Heart left ventricle (tissue), 16 donors: ENCODE data around the gene CNTD1. TPM values are rescaled to one million over a fixed set of nuclear protein-coding genes. Genes with fewer than 3 reads are reported as not detected.
"Not testable (repeated sequence)": the region's sequence is repeated elsewhere in the genome, so short reads cannot be mapped to it uniquely, and the experiment has no call there.

Experiments used
- ATAC-seq, 4 donors: fragments of 200-7000 bp; cut with Tn5 transposase; one replicate each; pipeline ENCODE4 v1.9.1; 2020 to 2022; ENCODE audit warnings: moderate library complexity in 4 of 4, mild to moderate bottlenecking in 3 of 4, moderate number of reproducible peaks in 1 of 4
- DNase-seq, 5 donors: peaks; one replicate each; pipeline ENCODE4 v3.0.0-alpha.2; 2020
- H3K27ac ChIP-seq, 12 donors: fragments of 200-600 bp; sonication (generic) in 4 of 12; one replicate each; pipeline versions ENCODE4 v1.5.0 to v1.8.0; 2016 to 2022; ENCODE audit warnings: mild to moderate bottlenecking in 2 of 12
- H3K27me3 ChIP-seq, 9 donors: fragments of 200-600 bp; sonication (generic) in 2 of 9; one replicate each; pipeline versions ENCODE4 v1.5.1 to v1.8.0; 2016 to 2022; ENCODE audit warnings: mild to moderate bottlenecking in 3 of 9
- H3K36me3 ChIP-seq, 9 donors: fragments of 200-600 bp; sonication (generic) in 2 of 9; one replicate each; pipeline versions ENCODE4 v1.5.0 to v1.8.0; 2018 to 2022; ENCODE audit warnings: mild to moderate bottlenecking in 2 of 9
- H3K4me1 ChIP-seq, 12 donors: fragments of 200-600 bp; sonication (generic) in 4 of 12; one replicate each; pipeline versions ENCODE4 v1.5.0 to v1.8.0; 2016 to 2022; ENCODE audit warnings: mild to moderate bottlenecking in 3 of 12
- H3K4me3 ChIP-seq, 12 donors: fragments of 200-600 bp; sonication (generic) in 4 of 12; one replicate each; pipeline versions ENCODE4 v1.5.0 to v1.8.0; 2017 to 2022; ENCODE audit warnings: mild to moderate bottlenecking in 9 of 12, moderate library complexity in 4 of 12
- H3K9me3 ChIP-seq, 12 donors: fragments of 200-600 bp; sonication (generic) in 4 of 12; one replicate each; pipeline versions ENCODE4 v1.5.0 to v1.8.0; 2016 to 2022; ENCODE audit warnings: mild to moderate bottlenecking in 1 of 12
- CTCF ChIP-seq, 12 donors: fragments of 200-600 bp; sonication (generic) in 4 of 12; IDR thresholded peaks; one replicate each; pipeline versions ENCODE4 v1.5.0 to v1.8.0; 2018 to 2022; ENCODE audit warnings: antibody characterized with exemption in 12 of 12, mild to moderate bottlenecking in 5 of 12
- POLR2A ChIP-seq, 2 donors: fragments of 450-650 bp; IDR thresholded peaks; one replicate each; pipeline ENCODE4 v1.6.1; 2017; ENCODE audit warnings: antibody characterized with exemption in 2 of 2, mild to moderate bottlenecking in 2 of 2, moderate library complexity in 2 of 2
- WGBS, 4 donors: extraction: QIAGEN DNeasy Blood & Tissue Kit in 2 of 4; methylation state at CpG; one replicate each; pipeline versions ENCODE4 v1.1.5 to v1.1.7; 2013 to 2018; 5-methylcytosine and 5-hydroxymethylcytosine counted together
- intact Hi-C, 10 donors: fragments of 100-400 bp; cut with DNase I; formaldehyde crosslinking; loops; one replicate each; pipeline versions ENCODE4 v1.11.1 to v1.14.2; 2022
- polyA plus RNA-seq, 2 donors: library from polyadenylated mRNA; stranded (reverse); fragments of 200-250 nt; gene quantifications; one replicate each; pipeline ENCODE4 v1.2.3, GENCODE V29; 2013
- total RNA-seq, 9 donors: library from RNA; depleted of rRNA in 2 of 9; stranded (reverse); fragments of >200 nt in 2 of 9; fragmentation: NEBNext Ultra II Directional in 3 of 9; extraction: Animal tissue kit (Norgen Biotek cat#: 25700) in 3 of 9; gene quantifications; one replicate each; pipeline versions ENCODE4 v1.1.0 to v1.2.4, GENCODE V29; 2016 to 2023
- donor health status: ischemic (EF 13 %, LVEDD 7.1; RV severe dilation, severe dysfunction).
- donor health status: healthy with polysubstance abuse.
- donor health status: DM: no; HTN: yes; CAD: no.
- donor health status: DM: no; HTN: no; CAD: no.
- donor health status: ischemic (EF 25% LVEDD 6.9; RV normal size, moderate dysfunction).
- donor health status: ischemic (EF 25% LVEDD 5.7; RV mildly dilated, moderate dysfunction).
- donor health status: healthy.
- donor health status: DM: yes; HTN: yes; CAD: no.
- donor health status: ischemic (EF 35%, LVEDD 5.7; RV mildly dilated, moderate dysfunction).
- donor health status: nonischemic (EF 11% LVEDD 7.7; RV severe dilation, severe dysfunction).
- donor health status: DM: yes; HTN: yes; CAD: no.
- donor health status: PGD.
- donor health status: ischemic (EF 29% LVEDD 5.4; RV normal size, mild dysfunction).
- donor health status: nonischemic (EF 23%, LVEDD 6.1; RV moderate dilation, normal function).

Gene CNTD1
- total and polyA plus RNA-seq, 11 donors, result 0.10 to 0.38 TPM; not detected in 9

- DNase-seq, result peak in 1 of 5 donors; percentile 56
- Histone ChIP-seq H3K36me3 (peaks cover 0 to 12% (median 11%) of the 10 kb centered on the region in 9 donors), H3K9me3 (no peaks in the 10 kb centered on the region), H3K27ac (peak overlapping the region in 1 of 12 donors; percentile 85), H3K4me3 (peak overlapping the region in 3 of 12 donors; percentile 6 to 10 (median 8)), H3K4me1 (peaks cover 0 to 28% (median 9%) of the 10 kb centered on the region in 12 donors), H3K27me3 (peaks cover 0 to under 1% (median 0%) of the 10 kb centered on the region in 9 donors)
- ATAC-seq, result no peak
- TF ChIP-seq POLR2A (IDR thresholded peaks at IDR 0.05) (no peak), CTCF (IDR thresholded peaks at IDR 0.05) (no peak)
- 53 to 64% (median 58%) methylated on average over 8 of the region's 8 CpGs for WGBS, 4 donors
- intact Hi-C loops, result loop anchor here in 1 of 10 donors (5.0 kb wide), 1 partner anchor 43 kb away; no protein-coding TSS in a partner anchor
Observed at GRCh38 chr17:42849451-42850181, 51.0 kb downstream of the CNTD1 start.

- Histone ChIP-seq H3K4me1 (peaks cover 0 to 30% (median 9%) of the 10 kb centered on the region in 12 donors), H3K27ac (peak within 1 kb of the TSS in 6 of 12 donors; percentile 23 to 85 (median 60)), H3K9me3 (no peaks in the 10 kb centered on the region), H3K27me3 (peaks cover 0 to 4% (median 0%) of the 10 kb centered on the region in 9 donors), H3K36me3 (no peaks in the 10 kb centered on the region), H3K4me3 (peak within 1 kb of the TSS in 11 of 12 donors; percentile 6 to 56 (median 39))
- intact Hi-C loops, result no loop called here
- no peak for TF ChIP-seq CTCF (IDR thresholded peaks at IDR 0.05)
- TF ChIP-seq POLR2A (IDR thresholded peaks at IDR 0.05), result no peak
- WGBS, 4 donors, result 19 to 57% (median 47%) methylated on average over 9 of the region's 9 CpGs
- ATAC-seq, result peak in 3 of 4 donors; percentile 26 to 54 (median 49)
- peak in 4 of 5 donors; percentile 44 to 63 (median 52) for DNase-seq
Observed at GRCh38 chr17:42850954-42851353, 52.3 kb downstream of the CNTD1 start, which contains the start of gene AOC3. TSS of gene AOC3 (plus strand) at chr17:42851199. CDS start at chr17:42851344, 145 bp downstream.

GRCh38 chr17:42851371-42852240, 52.9 kb downstream of the CNTD1 start:
- 76 to 97% (median 80%) methylated on average over 5 to 25 of the region's 28 CpGs for WGBS, 4 donors
- ATAC-seq (peak in 1 of 4 donors; percentile 5), DNase-seq (peak in 1 of 5 donors; percentile 28)
- intact Hi-C loops, H3K27me3 ChIP-seq, H3K36me3 ChIP-seq, H3K9me3 ChIP-seq: not testable (repeated sequence)
- peak overlapping the region in 6 of 12 donors; percentile 23 to 85 (median 60) for H3K27ac ChIP-seq
- H3K4me3 ChIP-seq, result peak overlapping the region in 11 of 12 donors; percentile 6 to 56 (median 39)
- peaks cover 0 to 30% (median 9%) of the 10 kb centered on the region in 12 donors for H3K4me1 ChIP-seq

GRCh38 chr17:42852351-42852750, 53.7 kb downstream of the CNTD1 start:
- Histone ChIP-seq H3K4me3 (peak overlapping the region in 11 of 12 donors; percentile 5 to 56 (median 39)), H3K27me3 (peaks cover 0 to 4% (median 0%) of the 10 kb centered on the region in 9 donors), H3K4me1 (peaks cover 0 to 30% (median 7%) of the 10 kb centered on the region in 12 donors), H3K36me3 (no peaks in the 10 kb centered on the region), H3K9me3 (no peaks in the 10 kb centered on the region), H3K27ac (peak overlapping the region in 8 of 12 donors; percentile 18 to 85 (median 57))
- TF ChIP-seq POLR2A (IDR thresholded peaks at IDR 0.05) (no peak), CTCF (IDR thresholded peaks at IDR 0.05) (no peak)
- WGBS, 4 donors, result 87 to 91% (median 89%) methylated on average over 15 of the region's 15 CpGs
- intact Hi-C loops, result no loop called here
- ATAC-seq (no peak), DNase-seq (peak in 1 of 5 donors; percentile 33)
